ENCODE results near the gene FBXL5.

Gene FBXL5

GRCh38 chr4:15668566-15669435 lies 13.6 kb upstream of the FBXL5 start:
- Histone ChIP-seq H3K9me3 (ENCODE audit: insufficient read depth, low read length) (no peaks in the 10 kb centered on the region), H2AFZ (ENCODE audit: low read depth, low read length) (no peak overlapping the region), H4K20me1 (ENCODE audit: insufficient read depth, low read length) (no peaks in the 10 kb centered on the region), H3K79me2 (ENCODE audit: low read length) (peaks cover 6% of the 10 kb centered on the region; the same call in 1 of the 2 replicates), H3K4me1 (ENCODE audit: low read length) (no peaks in the 10 kb centered on the region), H3K27ac (ENCODE audit: low read length) (no peak overlapping the region), H3K36me3 (replicated peaks; ENCODE audit: low read depth, low read length) (peaks cover 3% of the 10 kb centered on the region), H3K9ac (ENCODE audit: low read length) (no peak overlapping the region), H3K4me3 (ENCODE audit: low read length) (no peak overlapping the region), H3K4me2 (ENCODE audit: low read length) (no peak overlapping the region), H3K27me3 (ENCODE audit: low read depth, low read length) (no peaks in the 10 kb centered on the region)
- TF ChIP-seq CTCF (IDR thresholded peaks at IDR 0.05; ENCODE audit: low read depth, low read length), result no peak
- TF ChIP-seq EZH2phosphoT487 (IDR thresholded peaks at IDR 0.05; ENCODE audit: low read depth), result no peak

DNA sequence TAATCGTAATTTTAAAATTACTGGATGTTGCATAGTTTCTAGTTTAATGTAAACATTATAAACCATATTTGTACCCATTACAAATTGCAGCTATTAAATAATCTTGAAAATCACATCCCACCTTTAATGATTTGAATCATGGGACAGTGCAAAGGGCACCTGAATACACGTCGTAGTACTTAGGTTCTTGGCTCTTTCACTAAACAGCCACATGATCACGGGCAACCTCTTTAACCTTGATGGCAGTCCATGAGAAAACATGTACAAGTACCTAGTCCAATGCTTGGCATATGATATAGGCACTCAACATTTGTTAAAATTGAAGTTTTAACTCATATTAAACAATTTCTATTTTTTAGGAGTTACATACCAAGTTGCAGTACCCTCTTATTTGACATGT lies 11.8 kb upstream of the FBXL5 start:
- no peak overlapping the region for H3K27ac ChIP-seq (ENCODE audit: low read length)
- H3K4me1 ChIP-seq (ENCODE audit: low read length), result no peaks in the 10 kb centered on the region
- no peaks in the 10 kb centered on the region for H3K27me3 ChIP-seq (ENCODE audit: low read depth, low read length)
- no peaks in the 10 kb centered on the region for H3K9me3 ChIP-seq (ENCODE audit: insufficient read depth, low read length)
- no peaks in the 10 kb centered on the region for H4K20me1 ChIP-seq (ENCODE audit: insufficient read depth, low read length)
- H2AFZ ChIP-seq (ENCODE audit: low read depth, low read length), result no peak overlapping the region
- H3K79me2 ChIP-seq (ENCODE audit: low read length), result no peaks in the 10 kb centered on the region
- H3K9ac ChIP-seq (ENCODE audit: low read length), result no peak overlapping the region
- TF ChIP-seq EZH2phosphoT487 (IDR thresholded peaks at IDR 0.05; ENCODE audit: low read depth) (no peak), CTCF (IDR thresholded peaks at IDR 0.05; ENCODE audit: low read depth, low read length) (no peak)
- H3K4me2 ChIP-seq (ENCODE audit: low read length), result no peak overlapping the region
- peaks cover 3% of the 10 kb centered on the region for H3K36me3 ChIP-seq (replicated peaks; ENCODE audit: low read depth, low read length)
- H3K4me3 ChIP-seq (ENCODE audit: low read length), result no peak overlapping the region

- Histone ChIP-seq H3K36me3 (replicated peaks; ENCODE audit: low read depth, low read length) (peaks cover 3% of the 10 kb centered on the region), H3K4me2 (ENCODE audit: low read length) (no peak overlapping the region)
- TF ChIP-seq CTCF (IDR thresholded peaks at IDR 0.05; ENCODE audit: low read depth, low read length), result no peak
- TF ChIP-seq EZH2phosphoT487 (IDR thresholded peaks at IDR 0.05; ENCODE audit: low read depth), result no peak
Observed at GRCh38 chr4:15665753-15666365, 10.7 kb upstream of the FBXL5 start.

More at GRCh38 chr4:15665753-15666365, 10.7 kb upstream of the FBXL5 start:
- Histone ChIP-seq H3K79me2 (ENCODE audit: low read length) (no peaks in the 10 kb centered on the region), H4K20me1 (ENCODE audit: insufficient read depth, low read length) (no peaks in the 10 kb centered on the region), H3K27me3 (ENCODE audit: low read depth, low read length) (no peaks in the 10 kb centered on the region), H3K9me3 (ENCODE audit: insufficient read depth, low read length) (no peaks in the 10 kb centered on the region), H2AFZ (ENCODE audit: low read depth, low read length) (no peak overlapping the region), H3K27ac (ENCODE audit: low read length) (no peak overlapping the region), H3K9ac (ENCODE audit: low read length) (no peak overlapping the region), H3K4me3 (ENCODE audit: low read length) (no peak overlapping the region), H3K4me1 (ENCODE audit: low read length) (no peaks in the 10 kb centered on the region)

Measured in OCI-LY3 (cell line).